Skeletal muscle tissue (tissue), 4 donors: ENCODE data around the gene PTGER1. TPM values are rescaled to one million over a fixed set of nuclear protein-coding genes. Genes with fewer than 3 reads are reported as not detected.
A peak's percentile ranks its signal among the peaks of the same experiment; 100 is the strongest.

ENCODE experiments used
- H3K27ac ChIP-seq: one replicate; pipeline ENCODE4 v1.7.0; 2013; ENCODE audit warnings: mild to moderate bottlenecking, low read depth, low read length, inconsistent platforms
- H3K27me3 ChIP-seq, 3 donors: one replicate each; pipeline ENCODE4 v1.7.0; 2013; ENCODE audit warnings: low read length in 3 of 3; ENCODE audit not compliant: control insufficient read depth in 3 of 3, insufficient read depth in 3 of 3
- H3K36me3 ChIP-seq, 3 donors: one replicate each; pipeline ENCODE4 v1.7.0; 2013; ENCODE audit warnings: low read length in 3 of 3; ENCODE audit not compliant: control insufficient read depth in 3 of 3, insufficient read depth in 3 of 3
- H3K4me1 ChIP-seq, 3 donors: one replicate each; pipeline ENCODE4 v1.7.0; 2013; ENCODE audit warnings: low read length in 3 of 3, mild to moderate bottlenecking in 3 of 3; ENCODE audit not compliant: control insufficient read depth in 3 of 3, insufficient read depth in 3 of 3
- H3K4me3 ChIP-seq, 3 donors: one replicate each; pipeline ENCODE4 v1.7.0; 2013; ENCODE audit warnings: low read length in 3 of 3
- H3K9ac ChIP-seq, 3 donors: one replicate each; pipeline ENCODE4 v1.7.0; 2013; ENCODE audit warnings: low read length in 3 of 3, mild to moderate bottlenecking in 3 of 3, moderate library complexity in 2 of 3, low read depth in 1 of 3
- H3K9me3 ChIP-seq, 3 donors: one replicate each; pipeline ENCODE4 v1.7.0; 2013; ENCODE audit warnings: low read length in 3 of 3; ENCODE audit not compliant: control insufficient read depth in 3 of 3
- total RNA-seq: library from RNA; depleted of rRNA; stranded (reverse); fragments of >200 nt; gene quantifications from one replicate; pipeline ENCODE4 v1.2.3, GENCODE V29; 2014
- donor health status: Osteomylitis.

The PTGER1 gene
- total RNA-seq, 1 donor from 2014 or later = not detected

DNA sequence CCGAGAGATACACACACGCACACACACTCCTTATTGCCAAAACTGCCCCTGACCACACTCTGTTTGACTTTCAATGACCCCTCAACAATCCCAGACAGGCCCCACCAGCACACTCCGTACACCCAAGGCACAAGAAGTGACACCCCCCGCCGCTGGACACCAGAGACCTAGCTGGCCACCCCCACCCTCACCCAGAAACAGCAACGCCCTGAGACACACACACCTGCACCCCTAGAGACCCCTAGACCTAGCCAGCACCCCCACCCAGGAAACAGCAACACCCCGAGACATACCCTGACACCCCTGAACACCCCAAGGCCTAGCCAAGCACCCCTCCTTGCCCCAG, 1.1 kb upstream of the PTGER1 start:
- H3K4me3 ChIP-seq = no peak overlapping the region
- no peak overlapping the region for H3K9ac ChIP-seq
- H3K27ac ChIP-seq = no peak overlapping the region
- H3K27me3 ChIP-seq = peaks cover 16 to 58% (median 26%) of the 10 kb centered on the region in 3 donors
- peaks cover 20 to 24% (median 21%) of the 10 kb centered on the region in 3 donors for H3K36me3 ChIP-seq
- no peaks in the 10 kb centered on the region for H3K9me3 ChIP-seq
- peaks cover 5 to 26% (median 13%) of the 10 kb centered on the region in 3 donors for H3K4me1 ChIP-seq

DNA sequence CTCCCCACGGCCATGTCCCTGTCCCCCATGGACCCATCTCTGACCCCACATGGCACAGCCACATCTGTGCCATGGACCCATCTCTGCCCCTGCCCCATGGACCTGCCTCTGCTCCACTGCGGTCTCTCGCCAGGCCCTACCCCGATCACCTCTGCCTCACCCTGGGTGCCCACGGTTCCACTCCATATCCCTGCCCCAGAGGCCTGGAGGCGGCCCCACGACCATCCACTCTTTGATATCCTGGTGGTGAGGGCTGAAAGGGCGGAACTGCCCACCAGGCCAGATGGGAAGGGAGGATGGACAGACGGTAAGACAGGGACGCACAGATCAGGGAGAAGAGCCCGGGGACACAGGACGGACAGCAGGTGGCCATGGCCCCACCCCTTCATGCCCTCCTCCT, 327 bp downstream of the PTGER1 start:
- H3K27ac ChIP-seq = no peak overlapping the region
- H3K4me3 ChIP-seq = no peak overlapping the region
- H3K9ac ChIP-seq = no peak overlapping the region
- peaks cover 16 to 58% (median 26%) of the 10 kb centered on the region in 3 donors for H3K27me3 ChIP-seq
- H3K9me3 ChIP-seq = no peaks in the 10 kb centered on the region
- H3K36me3 ChIP-seq = peaks cover 22 to 28% (median 23%) of the 10 kb centered on the region in 3 donors
- peaks cover 5 to 26% (median 13%) of the 10 kb centered on the region in 3 donors for H3K4me1 ChIP-seq

DNA sequence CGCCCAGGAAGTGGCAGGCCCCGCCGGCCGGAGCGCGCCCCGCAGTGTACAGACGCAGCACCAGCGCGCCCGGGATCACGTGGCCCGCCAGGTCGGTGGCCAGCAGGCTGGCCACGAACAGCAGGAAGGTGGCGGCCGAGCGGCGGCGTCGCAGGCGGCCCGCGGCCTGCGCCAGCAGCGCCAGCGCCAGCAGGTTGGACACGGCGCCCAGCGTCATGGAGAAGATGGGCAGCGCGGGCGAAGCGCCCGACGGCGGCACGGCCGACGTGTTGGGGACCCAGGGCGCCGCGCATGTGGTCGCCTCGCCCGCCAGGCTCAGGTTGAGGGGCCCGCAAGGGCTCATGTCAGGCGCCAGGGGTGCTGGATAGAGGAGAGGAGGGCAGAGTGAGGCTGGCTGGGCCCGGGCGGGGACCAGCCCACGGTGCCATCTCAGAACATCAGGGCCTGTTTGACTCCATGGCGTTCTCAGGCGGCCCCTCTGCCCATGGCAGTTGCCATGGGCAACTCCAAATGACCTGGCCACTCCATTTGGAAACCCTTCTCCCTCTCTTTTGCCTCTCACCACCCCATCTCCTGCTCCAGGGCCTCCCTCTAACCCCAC, 1.1 kb downstream of the PTGER1 start:
- H3K4me1 ChIP-seq = peaks cover 5 to 26% (median 13%) of the 10 kb centered on the region in 3 donors

GRCh38 chr19:14473073-14473977, 1.8 kb downstream of the PTGER1 start:
- H3K9ac ChIP-seq = peak overlapping the region in 1 of 3 donors; percentile 16
- peaks cover 16 to 52% (median 26%) of the 10 kb centered on the region in 3 donors for H3K27me3 ChIP-seq
- H3K9me3 ChIP-seq = no peaks in the 10 kb centered on the region
- H3K36me3 ChIP-seq = peaks cover 16 to 29% (median 19%) of the 10 kb centered on the region in 3 donors
- H3K4me3 ChIP-seq = peak overlapping the region in 1 of 3 donors; percentile 35
- H3K27ac ChIP-seq = no peak overlapping the region
- H3K4me1 ChIP-seq = peaks cover 5 to 26% (median 13%) of the 10 kb centered on the region in 3 donors

More for the DNA sequence above, 1.1 kb downstream of the PTGER1 start:
- H3K9ac ChIP-seq = peak overlapping the region in 1 of 3 donors; percentile 16
- no peak overlapping the region for H3K27ac ChIP-seq
- H3K36me3 ChIP-seq = peaks cover 19 to 30% (median 26%) of the 10 kb centered on the region in 3 donors
- H3K27me3 ChIP-seq = peaks cover 16 to 58% (median 26%) of the 10 kb centered on the region in 3 donors
- no peaks in the 10 kb centered on the region for H3K9me3 ChIP-seq
- H3K4me3 ChIP-seq = peak overlapping the region in 1 of 3 donors; percentile 35

- Histone ChIP-seq H3K4me1 (peaks cover 5 to 26% (median 12%) of the 10 kb centered on the region in 3 donors), H3K9me3 (no peaks in the 10 kb centered on the region), H3K4me3 (no peak overlapping the region), H3K9ac (no peak overlapping the region), H3K27ac (no peak overlapping the region), H3K36me3 (peaks cover 15 to 26% (median 22%) of the 10 kb centered on the region in 3 donors), H3K27me3 (peaks cover 16 to 43% (median 26%) of the 10 kb centered on the region in 3 donors)
Measured at GRCh38 chr19:14472202-14472938, 2.8 kb downstream of the PTGER1 start.

GRCh38 chr19:14471436-14472187, 3.5 kb downstream of the PTGER1 start:
- H3K9me3 ChIP-seq = no peaks in the 10 kb centered on the region
- H3K27me3 ChIP-seq = peaks cover 16 to 36% (median 21%) of the 10 kb centered on the region in 3 donors
- H3K4me1 ChIP-seq = peaks cover 5 to 26% (median 12%) of the 10 kb centered on the region in 3 donors
- H3K36me3 ChIP-seq = peaks cover 15 to 25% (median 22%) of the 10 kb centered on the region in 3 donors
- no peak overlapping the region for H3K9ac ChIP-seq
- no peak overlapping the region for H3K27ac ChIP-seq
- no peak overlapping the region for H3K4me3 ChIP-seq

GRCh38 chr19:14470031-14470876, 4.9 kb downstream of the PTGER1 start:
- H3K27ac ChIP-seq = no peak overlapping the region
- peaks cover 18 to 30% (median 22%) of the 10 kb centered on the region in 3 donors for H3K36me3 ChIP-seq
- H3K27me3 ChIP-seq = peaks cover 13 to 26% (median 13%) of the 10 kb centered on the region in 3 donors
- H3K4me1 ChIP-seq = peaks cover 5 to 26% (median 10%) of the 10 kb centered on the region in 3 donors
- no peaks in the 10 kb centered on the region for H3K9me3 ChIP-seq
- H3K9ac ChIP-seq = no peak overlapping the region
- H3K4me3 ChIP-seq = no peak overlapping the region

DNA sequence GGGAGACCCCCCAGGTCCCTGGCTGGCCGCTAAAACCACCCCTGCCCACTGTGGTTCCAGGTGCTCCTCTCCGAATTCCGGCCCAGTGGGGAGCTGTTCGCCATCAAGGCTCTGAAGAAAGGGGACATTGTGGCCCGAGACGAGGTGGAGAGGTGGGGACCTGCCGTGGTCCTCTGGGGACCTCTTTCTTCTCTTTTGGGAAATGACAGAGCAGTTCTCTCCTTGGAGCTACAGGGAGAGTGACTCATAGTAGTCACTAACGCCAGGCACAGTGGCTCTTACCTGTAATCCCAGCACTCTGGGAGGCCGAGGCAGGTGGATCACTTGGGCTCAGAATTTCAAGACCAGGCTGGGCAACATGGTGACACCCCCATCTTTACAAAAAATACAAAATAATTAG, 7.3 kb downstream of the PTGER1 start:
- Histone ChIP-seq H3K4me1 (peaks cover 5 to 7% (median 5%) of the 10 kb centered on the region in 3 donors), H3K9me3 (no peaks in the 10 kb centered on the region), H3K36me3 (peaks cover 30 to 46% (median 39%) of the 10 kb centered on the region in 3 donors), H3K4me3 (no peak overlapping the region), H3K27ac (no peak overlapping the region), H3K27me3 (peaks cover 0 to 7% (median 4%) of the 10 kb centered on the region in 3 donors), H3K9ac (no peak overlapping the region)
